ENCODE data around the gene VEPH1. TPM values are rescaled to one million over a fixed set of nuclear protein-coding genes. Genes with fewer than 3 reads are reported as not detected.

VEPH1 gene
- total RNA-seq, 2 donors from 2014 or later: 11.8 to 17.1 TPM

GRCh38 chr3:157233923-157234322, 269.3 kb downstream of the VEPH1 start:
- peaks cover under 1% of the 10 kb centered on the region for H3K4me1 Mint-ChIP-seq
- H3K27ac ChIP-seq (ENCODE audit: low read depth, low read length): no peak overlapping the region
- no peaks in the 10 kb centered on the region for H3K4me1 ChIP-seq (ENCODE audit: control insufficient read depth, insufficient read depth, low read length)
- no peak for DNase-seq
- H3K36me3 Mint-ChIP-seq (ENCODE audit: low read depth): no peaks in the 10 kb centered on the region
- no peak overlapping the region for H3K4me3 ChIP-seq (ENCODE audit: low read length)
- no peak overlapping the region for H3K27ac Mint-ChIP-seq
- H3K27me3 Mint-ChIP-seq (ENCODE audit: insufficient read depth): no peaks in the 10 kb centered on the region
- H3K27me3 ChIP-seq (ENCODE audit: control insufficient read depth, insufficient read depth, low read length, poor library complexity, severe bottlenecking): no peaks in the 10 kb centered on the region
- H3K9ac ChIP-seq (ENCODE audit: extremely low read depth, low read length, poor library complexity, severe bottlenecking): no peak overlapping the region
- 90 to 94% methylated on average over 5 of the region's 5 CpGs for WGBS, 2 experiments (ENCODE audit: insufficient coverage in 1 of 2, insufficient read length in 1 of 2)
- no peaks in the 10 kb centered on the region for H3K9me3 Mint-ChIP-seq
- H3K36me3 ChIP-seq (ENCODE audit: control insufficient read depth, insufficient read depth, low read length): no peaks in the 10 kb centered on the region
- TF ChIP-seq CTCF (conservative IDR thresholded peaks at IDR 0.05): no peak
- H3K9me3 ChIP-seq (ENCODE audit: control insufficient read depth, low read length): no peaks in the 10 kb centered on the region
- H3K4me3 Mint-ChIP-seq: no peak overlapping the region

GRCh38 chr3:157232141-157232540, 271.1 kb downstream of the VEPH1 start:
- Histone ChIP-seq H3K36me3 (ENCODE audit: control insufficient read depth, insufficient read depth, low read length) (no peaks in the 10 kb centered on the region), H3K27me3 (ENCODE audit: control insufficient read depth, insufficient read depth, low read length, poor library complexity, severe bottlenecking) (no peaks in the 10 kb centered on the region), H3K4me1 (ENCODE audit: control insufficient read depth, insufficient read depth, low read length) (no peaks in the 10 kb centered on the region), H3K9ac (ENCODE audit: extremely low read depth, low read length, poor library complexity, severe bottlenecking) (no peak overlapping the region), H3K4me3 (ENCODE audit: low read length) (no peak overlapping the region), H3K27ac (ENCODE audit: low read depth, low read length) (no peak overlapping the region), H3K9me3 (ENCODE audit: control insufficient read depth, low read length) (no peaks in the 10 kb centered on the region)
- Mint-ChIP-seq H3K36me3 (ENCODE audit: low read depth) (no peaks in the 10 kb centered on the region), H3K27me3 (ENCODE audit: insufficient read depth) (no peaks in the 10 kb centered on the region), H3K4me1 (no peaks in the 10 kb centered on the region), H3K9me3 (no peaks in the 10 kb centered on the region), H3K27ac (no peak overlapping the region), H3K4me3 (no peak overlapping the region)
- TF ChIP-seq CTCF (conservative IDR thresholded peaks at IDR 0.05): no peak
- no peak for DNase-seq
- 89 to 93% methylated on average over 3 of the region's 3 CpGs for WGBS, 2 experiments (ENCODE audit: insufficient coverage in 1 of 2, insufficient read length in 1 of 2)

- Mint-ChIP-seq H3K4me1 (no peaks in the 10 kb centered on the region), H3K27me3 (ENCODE audit: insufficient read depth) (no peaks in the 10 kb centered on the region), H3K36me3 (ENCODE audit: low read depth) (no peaks in the 10 kb centered on the region), H3K27ac (no peak overlapping the region), H3K4me3 (no peak overlapping the region), H3K9me3 (no peaks in the 10 kb centered on the region)
- no peaks in the 10 kb centered on the region for H3K4me1 ChIP-seq (ENCODE audit: control insufficient read depth, insufficient read depth, low read length)
- DNase-seq: no peak
- H3K9me3 ChIP-seq (ENCODE audit: control insufficient read depth, low read length): no peaks in the 10 kb centered on the region
- TF ChIP-seq CTCF (conservative IDR thresholded peaks at IDR 0.05): no peak
- no peaks in the 10 kb centered on the region for H3K36me3 ChIP-seq (ENCODE audit: control insufficient read depth, insufficient read depth, low read length)
- no peak overlapping the region for H3K9ac ChIP-seq (ENCODE audit: extremely low read depth, low read length, poor library complexity, severe bottlenecking)
- WGBS, 2 experiments (ENCODE audit: insufficient coverage in 1 of 2, insufficient read length in 1 of 2): 92 to 96% methylated on average over 3 of the region's 3 CpGs
- H3K27me3 ChIP-seq (ENCODE audit: control insufficient read depth, insufficient read depth, low read length, poor library complexity, severe bottlenecking): no peaks in the 10 kb centered on the region
- no peak overlapping the region for H3K27ac ChIP-seq (ENCODE audit: low read depth, low read length)
- H3K4me3 ChIP-seq (ENCODE audit: low read length): no peak overlapping the region
These were observed 272.1 kb downstream of the VEPH1 start for GRCh38 chr3:157231071-157231470.
